ENCODE results near the gene SH2D1A.
"Not testable (repeated sequence)": the region's sequence is repeated elsewhere in the genome, so short reads cannot be mapped to it uniquely, and the experiment has no call there.

Gene SH2D1A

DNA sequence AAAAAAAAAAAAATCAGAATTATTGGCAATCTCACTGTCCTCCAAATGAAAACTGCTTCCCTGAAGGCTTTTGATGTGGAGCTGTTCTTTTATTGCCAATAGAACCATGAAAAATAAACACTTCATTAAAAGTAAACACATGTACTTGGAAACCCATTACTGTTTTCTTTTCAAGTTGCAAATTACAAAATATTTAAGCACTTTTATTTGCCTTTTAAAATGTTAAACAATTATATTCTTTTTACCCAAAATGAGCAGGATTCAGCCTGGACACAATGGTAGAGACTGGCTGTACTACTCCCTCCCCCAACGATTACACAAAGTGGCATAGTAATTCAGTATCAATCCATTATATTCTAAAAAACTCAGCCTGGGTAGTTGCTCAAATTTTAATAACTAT lies 60.9 kb downstream of the SH2D1A start:
- in situ Hi-C loops (cut with MboI; ENCODE audit: low sequenced_read_pairs, unreplicated experiment) = no loop called here
- TF ChIP-seq, protein P1, sequence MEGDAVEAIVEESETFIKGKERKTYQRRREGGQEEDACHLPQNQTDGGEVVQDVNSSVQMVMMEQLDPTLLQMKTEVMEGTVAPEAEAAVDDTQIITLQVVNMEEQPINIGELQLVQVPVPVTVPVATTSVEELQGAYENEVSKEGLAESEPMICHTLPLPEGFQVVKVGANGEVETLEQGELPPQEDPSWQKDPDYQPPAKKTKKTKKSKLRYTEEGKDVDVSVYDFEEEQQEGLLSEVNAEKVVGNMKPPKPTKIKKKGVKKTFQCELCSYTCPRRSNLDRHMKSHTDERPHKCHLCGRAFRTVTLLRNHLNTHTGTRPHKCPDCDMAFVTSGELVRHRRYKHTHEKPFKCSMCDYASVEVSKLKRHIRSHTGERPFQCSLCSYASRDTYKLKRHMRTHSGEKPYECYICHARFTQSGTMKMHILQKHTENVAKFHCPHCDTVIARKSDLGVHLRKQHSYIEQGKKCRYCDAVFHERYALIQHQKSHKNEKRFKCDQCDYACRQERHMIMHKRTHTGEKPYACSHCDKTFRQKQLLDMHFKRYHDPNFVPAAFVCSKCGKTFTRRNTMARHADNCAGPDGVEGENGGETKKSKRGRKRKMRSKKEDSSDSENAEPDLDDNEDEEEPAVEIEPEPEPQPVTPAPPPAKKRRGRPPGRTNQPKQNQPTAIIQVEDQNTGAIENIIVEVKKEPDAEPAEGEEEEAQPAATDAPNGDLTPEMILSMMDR (IDR thresholded peaks at IDR 0.05; ENCODE audit: borderline replicate concordance, control extremely low read depth, extremely low read depth, insufficient read depth, missing control alignments) = no peak

GRCh38 chrX:124408380-124408779 lies 62.0 kb downstream of the SH2D1A start:
- in situ Hi-C loops (cut with MboI; ENCODE audit: low sequenced_read_pairs, unreplicated experiment); DNase-seq (ENCODE audit: low spot score): not testable (repeated sequence)

More for the DNA sequence above, 60.9 kb downstream of the SH2D1A start:
- DNase-seq (ENCODE audit: low spot score) = no peak

GRCh38 chrX:124413244-124413643 lies 66.9 kb downstream of the SH2D1A start:
- TF ChIP-seq, protein P1 (IDR thresholded peaks at IDR 0.05; ENCODE audit: borderline replicate concordance, control extremely low read depth, extremely low read depth, insufficient read depth, missing control alignments) = no peak
- DNase-seq (ENCODE audit: low spot score) = no peak
- in situ Hi-C loops (cut with MboI; ENCODE audit: low sequenced_read_pairs, unreplicated experiment) = no loop called here

DNA sequence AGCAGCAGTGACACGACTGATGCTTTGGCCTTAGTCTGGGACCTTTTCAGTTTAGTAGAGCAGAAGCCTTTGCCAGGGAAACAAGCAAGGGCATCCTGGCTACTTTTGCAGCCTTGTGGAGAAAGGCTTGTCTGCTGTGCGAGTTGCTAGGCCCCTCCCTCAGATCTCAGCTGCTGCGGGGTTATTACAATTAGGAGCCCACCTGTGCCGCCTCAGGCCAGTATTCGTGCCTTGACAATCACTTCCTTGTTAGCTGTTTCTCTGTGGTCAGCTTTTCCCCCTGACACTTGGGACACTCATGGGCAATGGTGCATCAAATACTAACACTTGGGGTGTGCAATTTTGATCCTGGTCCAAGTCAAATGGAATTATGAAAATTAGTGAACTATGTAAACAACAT lies 67.9 kb downstream of the SH2D1A start:
- in situ Hi-C loops (cut with MboI; ENCODE audit: low sequenced_read_pairs, unreplicated experiment) = no loop called here
- TF ChIP-seq, protein P1 (IDR thresholded peaks at IDR 0.05; ENCODE audit: borderline replicate concordance, control extremely low read depth, extremely low read depth, insufficient read depth, missing control alignments) = no peak
- no peak for DNase-seq (ENCODE audit: low spot score)

- in situ Hi-C loops (cut with MboI; ENCODE audit: low sequenced_read_pairs, unreplicated experiment) = no loop called here
- no peak for DNase-seq (ENCODE audit: low spot score)
- TF ChIP-seq, protein P1 (IDR thresholded peaks at IDR 0.05; ENCODE audit: borderline replicate concordance, control extremely low read depth, extremely low read depth, insufficient read depth, missing control alignments) = no peak
These were observed 68.9 kb downstream of the SH2D1A start for GRCh38 chrX:124415115-124415800.

GRCh38 chrX:124421898-124422655 lies 75.7 kb downstream of the SH2D1A start:
- TF ChIP-seq, protein P1 (IDR thresholded peaks at IDR 0.05; ENCODE audit: borderline replicate concordance, control extremely low read depth, extremely low read depth, insufficient read depth, missing control alignments) = no peak
- no peak for DNase-seq (ENCODE audit: low spot score)
- in situ Hi-C loops (cut with MboI; ENCODE audit: low sequenced_read_pairs, unreplicated experiment) = no loop called here

All from GM13976 (cell line).